SK-N-SH (cell line): ENCODE measurements around the gene THOC2. TPM values are rescaled to one million over a fixed set of nuclear protein-coding genes. Genes with fewer than 3 reads are reported as not detected.

Source experiments
- CTCF ChIA-PET: fragments of 300-600, 350-600 bp; formaldehyde crosslinking; extraction: SDS; loops from one replicate; lab custom pipeline; 2021; lab: Yijun Ruan, JAX
- POLR2A ChIA-PET: fragments of 350-600 bp; sonication (Branson Sonifier 250); formaldehyde crosslinking; extraction: SDS; loops from one replicate; lab custom pipeline; 2020; ENCODE audit warnings: antibody characterized with exemption, inconsistent platforms; lab: Yijun Ruan, JAX
- DNase-seq: peaks from one replicate; pipeline ENCODE4 v3.0.0; 2012
- H2AFZ ChIP-seq: fragments of 200-600 bp; sonication (generic); 2 replicates; pipeline ENCODE4 v1.8.1; 2016; ENCODE audit warnings: antibody characterized with exemption, mild to moderate bottlenecking, low read depth
- H3F3A ChIP-seq: fragments of 200-600 bp; sonication (generic); replicated peaks from 2 replicates; pipeline ENCODE3; 2016; ENCODE audit warnings: antibody characterized with exemption, mild to moderate bottlenecking; ENCODE audit not compliant: insufficient read depth
- H3K27ac ChIP-seq, 2 experiments: fragments of 200-500 bp in 1 of 2; fragments of 200-600 bp in 1 of 2; sonication (Bioruptor generic) in 1 of 2; sonication (generic), shearing (Covaris generic) in 1 of 2; 2 replicates each; pipeline versions ENCODE4 v1.5.1 to v1.6.1; 2014 to 2016; ENCODE audit warnings: low read depth in 2 of 2, inconsistent platforms in 1 of 2, low read length in 1 of 2, mild to moderate bottlenecking in 1 of 2, mixed read lengths in 1 of 2
- H3K27me3 ChIP-seq: fragments of 200-600 bp; sonication (generic), shearing (Covaris generic); 2 replicates; pipeline ENCODE4 v1.6.1; 2016; ENCODE audit warnings: mixed run types; ENCODE audit not compliant: insufficient read depth
- H3K36me3 ChIP-seq, 2 experiments: fragments of 200-500 bp in 1 of 2; fragments of 200-600 bp in 1 of 2; sonication (Bioruptor generic) in 1 of 2; sonication (generic) in 1 of 2; replicated peaks in 1 of 2; 2 replicates each; pipeline versions ENCODE3 to v1.5.1; 2014 to 2016; ENCODE audit warnings: low read length in 1 of 2, mild to moderate bottlenecking in 1 of 2; ENCODE audit not compliant: insufficient read depth in 2 of 2, control insufficient read depth in 1 of 2
- H3K4me1 ChIP-seq, 2 experiments: fragments of 200-500 bp in 1 of 2; fragments of 200-600 bp in 1 of 2; sonication (Bioruptor generic) in 1 of 2; sonication (generic), shearing (Covaris generic) in 1 of 2; 2 replicates each; pipeline versions ENCODE4 v1.5.1 to v1.6.1; 2014 to 2016; ENCODE audit warnings: low read depth in 1 of 2, low read length in 1 of 2, mixed run types in 1 of 2; ENCODE audit not compliant: insufficient read depth in 2 of 2, control insufficient read depth in 1 of 2
- H3K4me2 ChIP-seq: fragments of 200-600 bp; sonication (generic), shearing (Covaris generic); 2 replicates; pipeline ENCODE4 v1.6.1; 2017; ENCODE audit warnings: mixed run types
- H3K4me3 ChIP-seq, 2 experiments: fragments of 200-500 bp in 1 of 2; fragments of 200-600 bp in 1 of 2; sonication (Bioruptor generic) in 1 of 2; sonication (generic), shearing (Covaris generic) in 1 of 2; 2 replicates each; pipeline versions ENCODE4 v1.5.1 to v1.8.1; 2014 to 2016; ENCODE audit warnings: low read depth in 2 of 2, inconsistent platforms in 1 of 2, low read length in 1 of 2, mild to moderate bottlenecking in 1 of 2, mixed read lengths in 1 of 2, moderate library complexity in 1 of 2
- H3K79me2 ChIP-seq: fragments of 200-600 bp; sonication (generic); 2 replicates; pipeline ENCODE4 v1.8.1; 2017; ENCODE audit warnings: mild to moderate bottlenecking; ENCODE audit not compliant: insufficient read depth
- H3K9ac ChIP-seq: fragments of 200-600 bp; sonication (generic); 2 replicates; pipeline ENCODE4 v1.6.1; 2017; ENCODE audit warnings: mixed run types
- H3K9me2 ChIP-seq: fragments of 200-600 bp; sonication (generic); 2 replicates; pipeline ENCODE4 v1.6.1; 2017; ENCODE audit warnings: mixed run types
- H3K9me3 ChIP-seq: fragments of 200-600 bp; sonication (generic); 2 replicates; pipeline ENCODE4 v1.6.1; 2017; ENCODE audit warnings: mixed run types, mild to moderate bottlenecking, moderate library complexity
- H4K20me1 ChIP-seq: fragments of 200-600 bp; sonication (generic); 2 replicates; pipeline ENCODE4 v1.6.1; 2017; ENCODE audit warnings: mild to moderate bottlenecking, mixed run types; ENCODE audit not compliant: insufficient read depth
- CHD2 ChIP-seq: fragments of 150-350 bp; IDR thresholded peaks from 2 replicates; pipeline ENCODE4 v1.6.1; 2018; ENCODE audit warnings: low read length; ENCODE audit not compliant: partially characterized antibody
- ELF1 ChIP-seq: IDR thresholded peaks from 2 replicates; pipeline ENCODE4 v1.4.0; 2012
- EZH2phosphoT487 ChIP-seq: fragments of 200-600 bp; sonication (generic); IDR thresholded peaks from 2 replicates; pipeline ENCODE4 v1.6.1; 2017; ENCODE audit warnings: low read depth, mixed run types, mild to moderate bottlenecking, antibody characterized with exemption, moderate library complexity, borderline replicate concordance
- FOSL2 ChIP-seq: IDR thresholded peaks from 2 replicates; pipeline ENCODE4 v1.4.0; 2012; ENCODE audit warnings: low read depth, mild to moderate bottlenecking, moderate library complexity, borderline replicate concordance
- GATA2 ChIP-seq: sonication (generic); formaldehyde crosslinking; IDR thresholded peaks from 2 replicates; pipeline ENCODE4 v1.5.0; 2020; ENCODE audit warnings: mild to moderate bottlenecking, missing genetic modification reagents
- NRF1 ChIP-seq: IDR thresholded peaks from 2 replicates; pipeline ENCODE4 v1.6.1; 2012; ENCODE audit warnings: low read depth, mild to moderate bottlenecking, low read length
- POLR2AphosphoS5 ChIP-seq: IDR thresholded peaks from 2 replicates; pipeline ENCODE4 v1.6.1; 2012; ENCODE audit warnings: low read depth, low read length
- TAF1 ChIP-seq: IDR thresholded peaks from 2 replicates; pipeline ENCODE4 v1.6.1; 2012; ENCODE audit warnings: low read depth, mild to moderate bottlenecking, low read length, moderate library complexity, borderline replicate concordance
- WGBS: methylation state at CpG from one replicate; pipeline ENCODE4 v1.1.6; 2017; ENCODE audit warnings: low lambda C conversion rate; 5-methylcytosine and 5-hydroxymethylcytosine counted together
- polyA plus RNA-seq, 3 experiments: library from polyadenylated mRNA; depleted of rRNA; stranded (reverse); fragments of >200 nt; gene quantifications; 2 replicates each; pipeline ENCODE4 v1.2.3, GENCODE V29; 2012
- TF ChIP-seq, protein P1 (sequence below): IDR thresholded peaks from 2 replicates; pipeline ENCODE4 v1.4.0; 2012; ENCODE audit warnings: low read depth, borderline replicate concordance
- TF ChIP-seq, protein P2 (sequence below): IDR thresholded peaks from 2 replicates; pipeline ENCODE4 v1.6.1; 2012; ENCODE audit warnings: mild to moderate bottlenecking, low read depth, low read length, moderate library complexity
- TF ChIP-seq, protein P3 (sequence below): IDR thresholded peaks from 2 replicates; pipeline ENCODE4; 2012
- TF ChIP-seq, protein P4 (sequence below): fragments of 200-600 bp; sonication (generic); IDR thresholded peaks from 2 replicates; pipeline ENCODE4 v1.6.1; 2017; ENCODE audit warnings: antibody characterized with exemption, mild to moderate bottlenecking, moderate library complexity
- TF ChIP-seq, protein P5 (sequence below): IDR thresholded peaks from 2 replicates; pipeline ENCODE4 v1.4.0; 2012; ENCODE audit warnings: low read depth, borderline replicate concordance

The THOC2 gene
- polyA plus RNA-seq, 1 of the 3 experiments (the other 2 are of a cell fraction), result 26.7 TPM

DNA sequence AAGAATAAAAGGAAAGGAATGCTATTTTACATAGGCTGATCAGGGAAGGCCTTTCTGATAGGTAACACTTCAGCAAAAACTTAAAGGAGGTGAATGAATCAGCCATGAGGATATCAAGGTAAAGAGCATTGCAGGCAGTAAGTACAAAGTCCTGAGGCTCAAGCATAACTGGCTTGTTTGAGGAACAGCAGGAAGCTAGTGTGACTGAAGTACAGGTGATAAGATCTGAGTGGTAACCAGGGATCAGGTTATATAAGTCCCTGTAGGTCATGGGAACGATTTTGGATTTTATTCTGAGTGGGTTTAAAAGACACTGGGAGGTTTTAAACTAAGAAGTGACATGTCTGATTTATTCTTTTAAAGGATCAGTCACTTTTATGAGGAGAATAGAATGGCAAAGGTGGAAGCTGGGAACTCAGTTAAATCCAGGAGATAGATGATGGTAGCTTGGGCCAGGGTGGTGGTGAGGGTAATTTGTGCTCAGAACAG is 47.1 kb upstream of the THOC2 start:
- no peaks in the 10 kb centered on the region; the same call in 1 of the 2 replicates for H3K27me3 ChIP-seq
- no peak for TF ChIP-seq NRF1
- TF ChIP-seq POLR2AphosphoS5, result no peak
- TF ChIP-seq, protein P1, sequence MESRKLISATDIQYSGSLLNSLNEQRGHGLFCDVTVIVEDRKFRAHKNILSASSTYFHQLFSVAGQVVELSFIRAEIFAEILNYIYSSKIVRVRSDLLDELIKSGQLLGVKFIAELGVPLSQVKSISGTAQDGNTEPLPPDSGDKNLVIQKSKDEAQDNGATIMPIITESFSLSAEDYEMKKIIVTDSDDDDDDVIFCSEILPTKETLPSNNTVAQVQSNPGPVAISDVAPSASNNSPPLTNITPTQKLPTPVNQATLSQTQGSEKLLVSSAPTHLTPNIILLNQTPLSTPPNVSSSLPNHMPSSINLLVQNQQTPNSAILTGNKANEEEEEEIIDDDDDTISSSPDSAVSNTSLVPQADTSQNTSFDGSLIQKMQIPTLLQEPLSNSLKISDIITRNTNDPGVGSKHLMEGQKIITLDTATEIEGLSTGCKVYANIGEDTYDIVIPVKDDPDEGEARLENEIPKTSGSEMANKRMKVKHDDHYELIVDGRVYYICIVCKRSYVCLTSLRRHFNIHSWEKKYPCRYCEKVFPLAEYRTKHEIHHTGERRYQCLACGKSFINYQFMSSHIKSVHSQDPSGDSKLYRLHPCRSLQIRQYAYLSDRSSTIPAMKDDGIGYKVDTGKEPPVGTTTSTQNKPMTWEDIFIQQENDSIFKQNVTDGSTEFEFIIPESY, result no peak
- TF ChIP-seq, all 33 proteins: peak for 0
- H3K4me2 ChIP-seq, result no peak overlapping the region
- no peak overlapping the region for H2AFZ ChIP-seq
- DNase-seq, result no peak
- no peak overlapping the region for H3K27ac ChIP-seq
- H3K4me1 ChIP-seq, result no peaks in the 10 kb centered on the region
- ChIA-PET CTCF (no interaction called here), POLR2A (no interaction called here)
- no peaks in the 10 kb centered on the region for H3K79me2 ChIP-seq
- H3F3A ChIP-seq, result no peaks in the 10 kb centered on the region
- H4K20me1 ChIP-seq, result no peaks in the 10 kb centered on the region
- WGBS, result 25% methylated on average over 1 of the region's 1 CpG
- no peak overlapping the region for H3K4me3 ChIP-seq
- no peaks in the 10 kb centered on the region for H3K36me3 ChIP-seq
- H3K9me2 ChIP-seq, result no peaks in the 10 kb centered on the region
- H3K9me3 ChIP-seq, result no peaks in the 10 kb centered on the region
- H3K9ac ChIP-seq, result no peak overlapping the region

DNA sequence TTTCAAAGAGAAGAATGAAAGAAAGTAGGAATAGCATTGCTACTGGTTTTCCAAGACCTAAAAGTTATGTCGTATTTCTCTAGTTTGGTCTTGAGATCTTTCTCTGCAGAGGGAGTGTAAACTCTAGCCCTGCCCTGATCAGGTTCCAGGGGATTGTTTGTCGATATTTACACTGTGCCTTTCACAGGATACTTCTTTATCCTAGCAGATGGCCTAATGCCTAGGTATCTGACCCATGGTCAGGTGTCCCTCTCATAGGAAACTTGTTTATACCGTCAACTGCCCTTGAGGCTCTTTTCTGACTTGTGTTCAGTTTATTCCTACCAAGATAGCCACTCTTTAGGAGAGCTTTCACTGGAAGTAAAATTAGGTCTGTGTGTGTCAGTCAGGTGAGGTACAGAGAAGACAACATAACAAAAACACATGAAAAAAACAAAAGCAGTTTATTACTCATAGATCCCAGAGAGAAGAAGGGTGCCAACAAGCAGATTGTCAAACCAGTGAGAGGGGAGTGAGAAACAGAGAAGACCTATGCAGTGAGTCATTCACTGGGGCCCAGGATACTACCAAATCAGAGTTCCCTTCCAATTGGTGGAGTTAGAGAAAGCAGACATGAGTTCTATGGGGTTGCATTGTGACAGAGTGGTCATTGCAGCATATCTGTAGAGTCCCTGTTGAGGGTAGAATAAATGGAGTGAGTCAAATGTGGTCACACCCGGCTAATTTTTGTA is 40.6 kb upstream of the THOC2 start:
- H4K20me1 ChIP-seq, result no peaks in the 10 kb centered on the region
- ChIA-PET POLR2A (no interaction called here), CTCF (no interaction called here)
- DNase-seq, result no peak
- H3K4me1 ChIP-seq, result no peaks in the 10 kb centered on the region
- 51% methylated on average over 4 of the region's 4 CpGs for WGBS
- no peak overlapping the region for H3K9ac ChIP-seq
- no peak overlapping the region for H2AFZ ChIP-seq
- H3K9me2 ChIP-seq, result no peaks in the 10 kb centered on the region
- no peak overlapping the region for H3K4me3 ChIP-seq
- no peaks in the 10 kb centered on the region for H3K79me2 ChIP-seq
- no peaks in the 10 kb centered on the region for H3F3A ChIP-seq
- no peak overlapping the region for H3K27ac ChIP-seq
- no peaks in the 10 kb centered on the region for H3K27me3 ChIP-seq
- no peak overlapping the region for H3K4me2 ChIP-seq
- no peaks in the 10 kb centered on the region for H3K9me3 ChIP-seq
- H3K36me3 ChIP-seq, result no peaks in the 10 kb centered on the region
- TF ChIP-seq TAF1, result no peak
- TF ChIP-seq FOSL2, result no peak
- TF ChIP-seq, protein P2, sequence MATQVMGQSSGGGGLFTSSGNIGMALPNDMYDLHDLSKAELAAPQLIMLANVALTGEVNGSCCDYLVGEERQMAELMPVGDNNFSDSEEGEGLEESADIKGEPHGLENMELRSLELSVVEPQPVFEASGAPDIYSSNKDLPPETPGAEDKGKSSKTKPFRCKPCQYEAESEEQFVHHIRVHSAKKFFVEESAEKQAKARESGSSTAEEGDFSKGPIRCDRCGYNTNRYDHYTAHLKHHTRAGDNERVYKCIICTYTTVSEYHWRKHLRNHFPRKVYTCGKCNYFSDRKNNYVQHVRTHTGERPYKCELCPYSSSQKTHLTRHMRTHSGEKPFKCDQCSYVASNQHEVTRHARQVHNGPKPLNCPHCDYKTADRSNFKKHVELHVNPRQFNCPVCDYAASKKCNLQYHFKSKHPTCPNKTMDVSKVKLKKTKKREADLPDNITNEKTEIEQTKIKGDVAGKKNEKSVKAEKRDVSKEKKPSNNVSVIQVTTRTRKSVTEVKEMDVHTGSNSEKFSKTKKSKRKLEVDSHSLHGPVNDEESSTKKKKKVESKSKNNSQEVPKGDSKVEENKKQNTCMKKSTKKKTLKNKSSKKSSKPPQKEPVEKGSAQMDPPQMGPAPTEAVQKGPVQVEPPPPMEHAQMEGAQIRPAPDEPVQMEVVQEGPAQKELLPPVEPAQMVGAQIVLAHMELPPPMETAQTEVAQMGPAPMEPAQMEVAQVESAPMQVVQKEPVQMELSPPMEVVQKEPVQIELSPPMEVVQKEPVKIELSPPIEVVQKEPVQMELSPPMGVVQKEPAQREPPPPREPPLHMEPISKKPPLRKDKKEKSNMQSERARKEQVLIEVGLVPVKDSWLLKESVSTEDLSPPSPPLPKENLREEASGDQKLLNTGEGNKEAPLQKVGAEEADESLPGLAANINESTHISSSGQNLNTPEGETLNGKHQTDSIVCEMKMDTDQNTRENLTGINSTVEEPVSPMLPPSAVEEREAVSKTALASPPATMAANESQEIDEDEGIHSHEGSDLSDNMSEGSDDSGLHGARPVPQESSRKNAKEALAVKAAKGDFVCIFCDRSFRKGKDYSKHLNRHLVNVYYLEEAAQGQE, result no peak
- TF ChIP-seq, protein P1, result no peak
- no peak for TF ChIP-seq ELF1
- TF ChIP-seq, protein P3, sequence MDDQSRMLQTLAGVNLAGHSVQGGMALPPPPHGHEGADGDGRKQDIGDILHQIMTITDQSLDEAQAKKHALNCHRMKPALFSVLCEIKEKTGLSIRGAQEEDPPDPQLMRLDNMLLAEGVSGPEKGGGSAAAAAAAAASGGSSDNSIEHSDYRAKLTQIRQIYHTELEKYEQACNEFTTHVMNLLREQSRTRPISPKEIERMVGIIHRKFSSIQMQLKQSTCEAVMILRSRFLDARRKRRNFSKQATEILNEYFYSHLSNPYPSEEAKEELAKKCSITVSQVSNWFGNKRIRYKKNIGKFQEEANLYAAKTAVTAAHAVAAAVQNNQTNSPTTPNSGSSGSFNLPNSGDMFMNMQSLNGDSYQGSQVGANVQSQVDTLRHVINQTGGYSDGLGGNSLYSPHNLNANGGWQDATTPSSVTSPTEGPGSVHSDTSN, result no peak
- TF ChIP-seq EZH2phosphoT487, result no peak
- TF ChIP-seq CHD2, result no peak
- TF ChIP-seq, protein P4, sequence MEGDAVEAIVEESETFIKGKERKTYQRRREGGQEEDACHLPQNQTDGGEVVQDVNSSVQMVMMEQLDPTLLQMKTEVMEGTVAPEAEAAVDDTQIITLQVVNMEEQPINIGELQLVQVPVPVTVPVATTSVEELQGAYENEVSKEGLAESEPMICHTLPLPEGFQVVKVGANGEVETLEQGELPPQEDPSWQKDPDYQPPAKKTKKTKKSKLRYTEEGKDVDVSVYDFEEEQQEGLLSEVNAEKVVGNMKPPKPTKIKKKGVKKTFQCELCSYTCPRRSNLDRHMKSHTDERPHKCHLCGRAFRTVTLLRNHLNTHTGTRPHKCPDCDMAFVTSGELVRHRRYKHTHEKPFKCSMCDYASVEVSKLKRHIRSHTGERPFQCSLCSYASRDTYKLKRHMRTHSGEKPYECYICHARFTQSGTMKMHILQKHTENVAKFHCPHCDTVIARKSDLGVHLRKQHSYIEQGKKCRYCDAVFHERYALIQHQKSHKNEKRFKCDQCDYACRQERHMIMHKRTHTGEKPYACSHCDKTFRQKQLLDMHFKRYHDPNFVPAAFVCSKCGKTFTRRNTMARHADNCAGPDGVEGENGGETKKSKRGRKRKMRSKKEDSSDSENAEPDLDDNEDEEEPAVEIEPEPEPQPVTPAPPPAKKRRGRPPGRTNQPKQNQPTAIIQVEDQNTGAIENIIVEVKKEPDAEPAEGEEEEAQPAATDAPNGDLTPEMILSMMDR, result no peak
- TF ChIP-seq GATA2 (CRISPR knock-in tag), result no peak
- TF ChIP-seq, protein P5, sequence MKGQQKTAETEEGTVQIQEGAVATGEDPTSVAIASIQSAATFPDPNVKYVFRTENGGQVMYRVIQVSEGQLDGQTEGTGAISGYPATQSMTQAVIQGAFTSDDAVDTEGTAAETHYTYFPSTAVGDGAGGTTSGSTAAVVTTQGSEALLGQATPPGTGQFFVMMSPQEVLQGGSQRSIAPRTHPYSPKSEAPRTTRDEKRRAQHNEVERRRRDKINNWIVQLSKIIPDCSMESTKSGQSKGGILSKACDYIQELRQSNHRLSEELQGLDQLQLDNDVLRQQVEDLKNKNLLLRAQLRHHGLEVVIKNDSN, result no peak
